WERI-Rb-1 (cell line): ENCODE measurements around the gene GMDS.

Experiments used
- DNase-seq: peaks from one replicate; pipeline ENCODE4 v3.0.0-alpha.2; 2020
- H3K27ac ChIP-seq: fragments of 250-450 bp; sonication (Bioruptor Pico); 2 replicates; pipeline ENCODE4 v1.5.1; 2020; ENCODE audit warnings: mild to moderate bottlenecking, moderate library complexity
- H3K27me3 ChIP-seq: fragments of 250-450 bp; sonication (Bioruptor Pico); 2 replicates; pipeline ENCODE4 v1.5.1; 2021; ENCODE audit warnings: mild to moderate bottlenecking, low read depth, moderate library complexity; ENCODE audit not compliant: insufficient read depth, severe bottlenecking
- H3K36me3 ChIP-seq: fragments of 250-450 bp; sonication (Bioruptor Pico); 2 replicates; pipeline ENCODE4 v1.5.1; 2020; ENCODE audit warnings: mild to moderate bottlenecking, moderate library complexity
- H3K4me3 ChIP-seq: 2 replicates; pipeline ENCODE4 v1.5.1; 2011; ENCODE audit warnings: low read depth, mild to moderate bottlenecking, control low read depth, low read length
- H3K9me3 ChIP-seq: fragments of 250-450 bp; sonication (Bioruptor Pico); 2 replicates; pipeline ENCODE4 v1.5.1; 2021; ENCODE audit warnings: mild to moderate bottlenecking, moderate library complexity; ENCODE audit not compliant: severe bottlenecking
- CTCF ChIP-seq: IDR thresholded peaks from 2 replicates; pipeline ENCODE4 v1.5.1; 2011; ENCODE audit warnings: low read depth, mild to moderate bottlenecking, control low read depth, inconsistent platforms, low read length

The GMDS gene

GRCh38 chr6:1869769-1870168 lies 375.6 kb downstream of the GMDS start:
- no peaks in the 10 kb centered on the region for H3K9me3 ChIP-seq
- H3K4me3 ChIP-seq, result no peak overlapping the region
- no peaks in the 10 kb centered on the region for H3K36me3 ChIP-seq
- TF ChIP-seq CTCF, result no peak
- no peak for DNase-seq
- H3K27ac ChIP-seq, result no peak overlapping the region
- H3K27me3 ChIP-seq, result no peaks in the 10 kb centered on the region

- no peak overlapping the region for H3K4me3 ChIP-seq
- DNase-seq, result no peak
- H3K27me3 ChIP-seq, result no peaks in the 10 kb centered on the region
- no peaks in the 10 kb centered on the region for H3K36me3 ChIP-seq
- no peaks in the 10 kb centered on the region for H3K9me3 ChIP-seq
- TF ChIP-seq CTCF, result no peak
- H3K27ac ChIP-seq, result no peak overlapping the region
These were observed 376.1 kb downstream of the GMDS start for GRCh38 chr6:1869308-1869707.

- no peaks in the 10 kb centered on the region for H3K36me3 ChIP-seq
- H3K9me3 ChIP-seq, result no peaks in the 10 kb centered on the region
- no peak overlapping the region for H3K4me3 ChIP-seq
- H3K27me3 ChIP-seq, result no peaks in the 10 kb centered on the region
- H3K27ac ChIP-seq, result no peak overlapping the region
- TF ChIP-seq CTCF, result no peak
- DNase-seq, result no peak
These were observed 376.7 kb downstream of the GMDS start for GRCh38 chr6:1868561-1869261.

GRCh38 chr6:1867197-1867596 lies 378.2 kb downstream of the GMDS start:
- no peak overlapping the region for H3K27ac ChIP-seq
- no peak for DNase-seq
- H3K27me3 ChIP-seq, result no peaks in the 10 kb centered on the region
- TF ChIP-seq CTCF, result no peak
- no peaks in the 10 kb centered on the region for H3K9me3 ChIP-seq
- H3K36me3 ChIP-seq, result no peaks in the 10 kb centered on the region
- no peak overlapping the region for H3K4me3 ChIP-seq

GRCh38 chr6:1865585-1865984 lies 379.8 kb downstream of the GMDS start:
- H3K9me3 ChIP-seq, result no peaks in the 10 kb centered on the region
- no peak overlapping the region for H3K4me3 ChIP-seq
- TF ChIP-seq CTCF, result no peak
- no peak for DNase-seq
- no peaks in the 10 kb centered on the region for H3K27me3 ChIP-seq
- H3K27ac ChIP-seq, result no peak overlapping the region
- no peaks in the 10 kb centered on the region for H3K36me3 ChIP-seq

- Histone ChIP-seq H3K9me3 (no peaks in the 10 kb centered on the region), H3K27ac (no peak overlapping the region), H3K4me3 (no peak overlapping the region), H3K27me3 (no peaks in the 10 kb centered on the region), H3K36me3 (no peaks in the 10 kb centered on the region)
- TF ChIP-seq CTCF, result no peak
- DNase-seq, result no peak
These were observed 380.9 kb downstream of the GMDS start for GRCh38 chr6:1864496-1864895.
